ENCODE data around the gene FASN. TPM values are rescaled to one million over a fixed set of nuclear protein-coding genes. Genes with fewer than 3 reads are reported as not detected.

FASN gene
- polyA plus RNA-seq, 1 of the 3 experiments (the other 2 are of a cell fraction): 55.1 TPM

DNA sequence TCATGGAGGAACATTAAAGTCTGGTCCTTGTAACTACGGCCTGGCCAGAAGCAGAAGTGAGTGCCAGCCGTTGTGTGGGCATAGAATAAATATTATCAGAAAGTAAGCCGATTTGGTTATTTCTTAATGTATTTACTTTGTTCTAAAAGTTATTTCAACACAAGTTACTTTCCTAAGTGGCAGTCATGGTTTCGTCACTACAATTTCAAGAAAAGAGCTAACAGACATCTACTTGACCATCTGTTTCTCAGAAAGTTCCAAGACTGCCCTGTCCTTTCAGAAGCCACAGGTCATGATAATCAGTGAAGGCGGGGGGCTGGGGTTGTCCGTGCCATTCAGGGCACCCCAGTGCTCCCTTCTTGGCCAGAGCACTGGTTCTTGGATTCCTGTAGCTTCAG, 14.9 kb upstream of the FASN start:
- POLR2A ChIA-PET: no interaction called here
- TF ChIP-seq SMC3 (IDR thresholded peaks at IDR 0.05; ENCODE audit: low read depth, low read length): no peak
- no peak for TF ChIP-seq IRF3 (IDR thresholded peaks at IDR 0.05; ENCODE audit: low read depth, low read length)
- no peak for TF ChIP-seq JUND (IDR thresholded peaks at IDR 0.05)
- no peak for TF ChIP-seq FOXJ3 (CRISPR knock-in tag; IDR thresholded peaks at IDR 0.05)
- TF ChIP-seq TAF1 (IDR thresholded peaks at IDR 0.05; ENCODE audit: borderline replicate concordance, low read depth, low read length): no peak
- no peak for TF ChIP-seq YY1 (IDR thresholded peaks at IDR 0.05; ENCODE audit: low read depth)
- TF ChIP-seq EZH2phosphoT487 (IDR thresholded peaks at IDR 0.05; ENCODE audit: borderline replicate concordance, low read depth): no peak
- TF ChIP-seq, protein P1, sequence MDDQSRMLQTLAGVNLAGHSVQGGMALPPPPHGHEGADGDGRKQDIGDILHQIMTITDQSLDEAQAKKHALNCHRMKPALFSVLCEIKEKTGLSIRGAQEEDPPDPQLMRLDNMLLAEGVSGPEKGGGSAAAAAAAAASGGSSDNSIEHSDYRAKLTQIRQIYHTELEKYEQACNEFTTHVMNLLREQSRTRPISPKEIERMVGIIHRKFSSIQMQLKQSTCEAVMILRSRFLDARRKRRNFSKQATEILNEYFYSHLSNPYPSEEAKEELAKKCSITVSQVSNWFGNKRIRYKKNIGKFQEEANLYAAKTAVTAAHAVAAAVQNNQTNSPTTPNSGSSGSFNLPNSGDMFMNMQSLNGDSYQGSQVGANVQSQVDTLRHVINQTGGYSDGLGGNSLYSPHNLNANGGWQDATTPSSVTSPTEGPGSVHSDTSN (IDR thresholded peaks at IDR 0.05): no peak
- no peak for TF ChIP-seq ELF1 (IDR thresholded peaks at IDR 0.05)
- TF ChIP-seq RCOR1 (IDR thresholded peaks at IDR 0.05; ENCODE audit: low read length): no peak
- no peak for TF ChIP-seq FOSL2 (IDR thresholded peaks at IDR 0.05; ENCODE audit: borderline replicate concordance, low read depth)
- TF ChIP-seq, protein P2, sequence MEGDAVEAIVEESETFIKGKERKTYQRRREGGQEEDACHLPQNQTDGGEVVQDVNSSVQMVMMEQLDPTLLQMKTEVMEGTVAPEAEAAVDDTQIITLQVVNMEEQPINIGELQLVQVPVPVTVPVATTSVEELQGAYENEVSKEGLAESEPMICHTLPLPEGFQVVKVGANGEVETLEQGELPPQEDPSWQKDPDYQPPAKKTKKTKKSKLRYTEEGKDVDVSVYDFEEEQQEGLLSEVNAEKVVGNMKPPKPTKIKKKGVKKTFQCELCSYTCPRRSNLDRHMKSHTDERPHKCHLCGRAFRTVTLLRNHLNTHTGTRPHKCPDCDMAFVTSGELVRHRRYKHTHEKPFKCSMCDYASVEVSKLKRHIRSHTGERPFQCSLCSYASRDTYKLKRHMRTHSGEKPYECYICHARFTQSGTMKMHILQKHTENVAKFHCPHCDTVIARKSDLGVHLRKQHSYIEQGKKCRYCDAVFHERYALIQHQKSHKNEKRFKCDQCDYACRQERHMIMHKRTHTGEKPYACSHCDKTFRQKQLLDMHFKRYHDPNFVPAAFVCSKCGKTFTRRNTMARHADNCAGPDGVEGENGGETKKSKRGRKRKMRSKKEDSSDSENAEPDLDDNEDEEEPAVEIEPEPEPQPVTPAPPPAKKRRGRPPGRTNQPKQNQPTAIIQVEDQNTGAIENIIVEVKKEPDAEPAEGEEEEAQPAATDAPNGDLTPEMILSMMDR (IDR thresholded peaks at IDR 0.05): no peak
- TF ChIP-seq GATA2 (CRISPR knock-in tag; IDR thresholded peaks at IDR 0.05): no peak
- no peak for TF ChIP-seq MEF2A (IDR thresholded peaks at IDR 0.05; ENCODE audit: borderline replicate concordance, low read depth)
- TF ChIP-seq TEAD4 (IDR thresholded peaks at IDR 0.05; ENCODE audit: borderline replicate concordance, insufficient read depth): no peak

More for the DNA sequence above, 14.9 kb upstream of the FASN start:
- CTCF ChIA-PET: interaction anchor here (1.4 to 2.0 kb wide), 4 partner anchors 41 to 153 kb away, joined by 3 to 9 read pairs (median 6); partner anchors contain the start of gene DCXR
- no peak overlapping the region for H3K4me3 ChIP-seq (ENCODE audit: low read depth in 2 of 2, low read length in 1 of 2)
- peaks cover 13 to 17% of the 10 kb centered on the region in 2 experiments for H3K36me3 ChIP-seq (replicated peaks in 1 of 2; ENCODE audit: control insufficient read depth in 1 of 2, insufficient read depth in 2 of 2, low read length in 1 of 2)
- no peak overlapping the region for H3K9ac ChIP-seq
- no peak overlapping the region for H3K27ac ChIP-seq (ENCODE audit: low read depth in 2 of 2, low read length in 1 of 2)
- no peaks in the 10 kb centered on the region; a peak in 1 of 4 replicates for H3K4me1 ChIP-seq (ENCODE audit: control insufficient read depth in 1 of 2, insufficient read depth in 2 of 2, low read depth in 1 of 2, low read length in 1 of 2)
- no peak overlapping the region for H2AFZ ChIP-seq (ENCODE audit: low read depth)
- H3K9me3 ChIP-seq: no peaks in the 10 kb centered on the region
- H4K20me1 ChIP-seq (ENCODE audit: insufficient read depth): no peaks in the 10 kb centered on the region
- no peaks in the 10 kb centered on the region for H3K9me2 ChIP-seq
- H3K27me3 ChIP-seq (ENCODE audit: insufficient read depth): no peaks in the 10 kb centered on the region
- H3F3A ChIP-seq (replicated peaks; ENCODE audit: insufficient read depth): peaks cover 7% of the 10 kb centered on the region
- H3K79me2 ChIP-seq (ENCODE audit: insufficient read depth): no peaks in the 10 kb centered on the region
- DNase-seq: no peak
- no peak overlapping the region for H3K4me2 ChIP-seq
- 89% methylated on average over 6 of the region's 6 CpGs for WGBS (ENCODE audit: low lambda C conversion rate)
